Hematopoietic multipotent progenitor cell treated with erythropoietin and hydrocortisone succinate and interleukin-3 and kit ligand, for 15 days (in vitro differentiated cells): Measurements from ENCODE around the gene MT1M.
"Not testable (repeated sequence)": the region's sequence is repeated elsewhere in the genome, so short reads cannot be mapped to it uniquely, and the experiment has no call there.

Experiments used
- DNase-seq: peaks from one replicate; pipeline ENCODE4 v3.0.0-alpha.2; 2015; ENCODE audit warnings: low spot score

MT1M gene

GRCh38 chr16:56608876-56609462 is 23.5 kb upstream of the MT1M start:
- DNase-seq, result no peak

GRCh38 chr16:56609463-56609921 is 23.0 kb upstream of the MT1M start:
- DNase-seq, result peak; percentile 92

GRCh38 chr16:56610017-56610608 is 22.3 kb upstream of the MT1M start:
- peak; percentile 27 for DNase-seq

- DNase-seq, result no peak
These were observed 21.8 kb upstream of the MT1M start for GRCh38 chr16:56610609-56611111.

- DNase-seq, result no peak
These were observed 21.1 kb upstream of the MT1M start for GRCh38 chr16:56611281-56611833.

- DNase-seq, result no peak
These were observed 18.8 kb upstream of the MT1M start for GRCh38 chr16:56613706-56614105.

GRCh38 chr16:56614549-56614991 is 17.9 kb upstream of the MT1M start:
- no peak for DNase-seq

- DNase-seq, result no peak
These were observed 17.1 kb upstream of the MT1M start for GRCh38 chr16:56615353-56615752.

- DNase-seq, result no peak
These were observed 15.7 kb upstream of the MT1M start for GRCh38 chr16:56616608-56617211.

- DNase-seq, result no peak
These were observed 15.0 kb upstream of the MT1M start for GRCh38 chr16:56617212-56618085.

GRCh38 chr16:56618138-56618537 is 14.3 kb upstream of the MT1M start:
- DNase-seq, result no peak

- no peak for DNase-seq
These were observed 12.0 kb upstream of the MT1M start for GRCh38 chr16:56620339-56620897.

GRCh38 chr16:56621665-56622445 is 10.6 kb upstream of the MT1M start:
- DNase-seq, result not testable (repeated sequence)

- not testable (repeated sequence) for DNase-seq
These were observed 9.3 kb upstream of the MT1M start for GRCh38 chr16:56623184-56623583.

- DNase-seq, result no peak
These were observed 8.8 kb upstream of the MT1M start for GRCh38 chr16:56623637-56624036.

- DNase-seq, result no peak
These were observed 7.1 kb upstream of the MT1M start, which contains the start of gene MT1E for GRCh38 chr16:56625140-56625942. Gene MT1E (plus strand): TSS chr16:56625781. CDS start chr16:56625852, 71 bp downstream.

- no peak for DNase-seq
These were observed 6.4 kb upstream of the MT1M start for GRCh38 chr16:56625943-56626654.

GRCh38 chr16:56626685-56627084 is 5.8 kb upstream of the MT1M start:
- no peak for DNase-seq
